Measurements from ENCODE around the gene KIAA1586. TPM values are rescaled to one million over a fixed set of nuclear protein-coding genes. Genes with fewer than 3 reads are reported as not detected.

The KIAA1586 gene
- total and polyA plus RNA-seq, 2 of the 13 experiments (the other 11 are each of a cell fraction or from before 2014, with no cell fraction given) = 5.5 to 16.9 TPM

- ChIA-PET CTCF (ENCODE audit: low intra/inter-chr PET ratio, low total read pairs) (no interaction called here), POLR2A (no interaction called here)
- Histone ChIP-seq H2AFZ (ENCODE audit: low read length) (no peak overlapping the region), H4K20me1 (ENCODE audit: insufficient read depth, low read length) (peaks cover 15% of the 10 kb centered on the region), H3K9me3 (ENCODE audit: low read length) (no peaks in the 10 kb centered on the region), H3K36me3 (replicated peaks in 1 of 2; ENCODE audit: control insufficient read depth in 1 of 2, insufficient read depth in 2 of 2, low read length in 2 of 2) (no peaks in the 10 kb centered on the region; a peak in 1 of 5 replicates), H3K4me2 (ENCODE audit: low read depth, low read length) (no peak overlapping the region), H3K79me2 (ENCODE audit: insufficient read depth, low read length) (peaks cover 16% of the 10 kb centered on the region), H3K4me3 (replicated peaks in 1 of 3; ENCODE audit: insufficient read depth in 1 of 3, low read depth in 2 of 3, low read length in 3 of 3) (no peak overlapping the region), H3K27me3 (ENCODE audit: control insufficient read depth in 1 of 2, insufficient read depth in 2 of 2, low read length in 2 of 2) (no peaks in the 10 kb centered on the region), H3K4me1 (ENCODE audit: insufficient read depth, low read length) (peaks cover 49% of the 10 kb centered on the region), H3K27ac (ENCODE audit: extremely low read length, insufficient read depth, low read length) (no peak overlapping the region), H3K9ac (ENCODE audit: insufficient read depth, low read depth, low read length) (no peak overlapping the region)
- no peak for DNase-seq (ENCODE audit: low spot score)
- in situ Hi-C loops (cut with HindIII; ENCODE audit: extremely low pct_ligation_motif_present, low pct_unique_long_range_greater_than_20kb) = no loop called here
- intact Hi-C loops (cut with micrococcal nuclease; ENCODE audit: unreplicated experiment) = loop anchor here (2.0 kb wide), 1 partner anchor 41 kb away; the partner anchor contains the start of gene KIAA1586
- ATAC-seq = no peak
- no TSS peak for BruUV-seq (replicated peaks)
- 91% methylated on average over 4 of the region's 4 CpGs for WGBS (ENCODE audit: low lambda C conversion rate)
- FAIRE-seq = no peak
- TF ChIP-seq HIC2 (CRISPR knock-in tag; IDR thresholded peaks at IDR 0.05; ENCODE audit: low read depth) = no peak
- TF ChIP-seq ZNF704 (CRISPR knock-in tag; IDR thresholded peaks at IDR 0.05; ENCODE audit: borderline replicate concordance) = no peak
- no peak for TF ChIP-seq ZHX2 (IDR thresholded peaks at IDR 0.05; ENCODE audit: low read depth)
- TF ChIP-seq ZHX2 (CRISPR knock-in tag; IDR thresholded peaks at IDR 0.05; ENCODE audit: borderline replicate concordance) = no peak
- no peak for TF ChIP-seq ZNF572 (CRISPR knock-in tag; IDR thresholded peaks at IDR 0.05)
- TF ChIP-seq E2F5 (CRISPR knock-in tag; conservative IDR thresholded peaks at IDR 0.05) = no peak
- TF ChIP-seq POLR2G (IDR thresholded peaks at IDR 0.05; ENCODE audit: low read depth, low read length) = no peak
- no peak for TF ChIP-seq SP4 (CRISPR knock-in tag; IDR thresholded peaks at IDR 0.05)
- no peak for TF ChIP-seq SMAD3 (CRISPR knock-in tag; IDR thresholded peaks at IDR 0.05)
- TF ChIP-seq IRF1 (CRISPR knock-in tag; IDR thresholded peaks at IDR 0.05; ENCODE audit: low read depth) = no peak
- no peak for TF ChIP-seq ATRX (CRISPR knock-in tag; IDR thresholded peaks at IDR 0.05; ENCODE audit: borderline replicate concordance)
Measured at GRCh38 chr6:57087916-57088315, 41.4 kb downstream of the KIAA1586 start.
